WTC11 (cell line): ENCODE data around the gene ZNF584. TPM values are rescaled to one million over a fixed set of nuclear protein-coding genes. Genes with fewer than 3 reads are reported as not detected.
A peak's percentile ranks its signal among the peaks of the same experiment; 100 is the strongest.

Experiments
- ATAC-seq: fragments of 200-7000 bp; cut with Tn5 transposase; 2 replicates; pipeline ENCODE4 v1.10.0; 2021; ENCODE audit warnings: mild to moderate bottlenecking, moderate library complexity
- CTCF ChIA-PET: fragments of 300-600 bp; sonication (Branson Sonifier 250); formaldehyde crosslinking; loops from one replicate; lab custom pipeline; 2021; ENCODE audit warnings: antibody characterized with exemption; lab: Charles Lee
- POLR2A ChIA-PET: fragments of 350-600 bp; sonication (Branson Sonifier 250); formaldehyde crosslinking; loops from one replicate; lab custom pipeline; 2021; ENCODE audit warnings: antibody characterized with exemption; lab: Charles Lee
- DNase-seq: peaks from one replicate; pipeline ENCODE4 v3.0.0; 2021; ENCODE audit warnings: low spot score
- H3K27ac Mint-ChIP-seq: 2 replicates; pipeline ENCODE4 v1.8.0; 2021; ENCODE audit warnings: mixed read lengths
- H3K27me3 Mint-ChIP-seq: 2 replicates; pipeline ENCODE4 v1.8.0; 2021; ENCODE audit warnings: low read depth, mild to moderate bottlenecking, moderate library complexity, mixed read lengths
- H3K36me3 Mint-ChIP-seq: 2 replicates; pipeline ENCODE4 v1.8.0; 2021; ENCODE audit warnings: mixed read lengths
- H3K4me1 Mint-ChIP-seq: 2 replicates; pipeline ENCODE4 v1.8.0; 2022; ENCODE audit warnings: mixed read lengths
- H3K4me3 Mint-ChIP-seq: 2 replicates; pipeline ENCODE4 v1.8.0; 2021; ENCODE audit warnings: mild to moderate bottlenecking, moderate library complexity, mixed read lengths
- H3K9me3 Mint-ChIP-seq: 2 replicates; pipeline ENCODE4 v1.8.0; 2021; ENCODE audit warnings: mixed read lengths
- ARID4B ChIP-seq: sonication (generic); formaldehyde crosslinking; IDR thresholded peaks from 2 replicates; pipeline ENCODE4 v1.8.0; 2023; ENCODE audit warnings: missing genetic modification reagents, mild to moderate bottlenecking, borderline replicate concordance
- ATF1 ChIP-seq: sonication (generic); formaldehyde crosslinking; IDR thresholded peaks from 2 replicates; pipeline ENCODE4 v1.8.1; 2023; ENCODE audit warnings: mild to moderate bottlenecking, moderate library complexity, missing genetic modification reagents
- ATF2 ChIP-seq: sonication (generic); formaldehyde crosslinking; IDR thresholded peaks from 2 replicates; pipeline ENCODE4 v1.8.1; 2022; ENCODE audit warnings: low read depth, missing genetic modification reagents, borderline replicate concordance
- ATF6 ChIP-seq: sonication (generic); formaldehyde crosslinking; IDR thresholded peaks from 2 replicates; pipeline ENCODE4 v1.8.1; 2023; ENCODE audit warnings: mild to moderate bottlenecking, missing genetic modification reagents
- CBFB ChIP-seq: sonication (generic); formaldehyde crosslinking; IDR thresholded peaks from 2 replicates; pipeline ENCODE4 v1.8.1; 2022; ENCODE audit warnings: mild to moderate bottlenecking, low read depth, missing genetic modification reagents
- CREM ChIP-seq: sonication (generic); formaldehyde crosslinking; IDR thresholded peaks from 2 replicates; pipeline ENCODE4 v1.8.1; 2022; ENCODE audit warnings: mild to moderate bottlenecking, missing genetic modification reagents, moderate library complexity
- ETV6 ChIP-seq: sonication (generic); formaldehyde crosslinking; IDR thresholded peaks from 2 replicates; pipeline ENCODE4 v1.8.1; 2022; ENCODE audit warnings: mild to moderate bottlenecking, missing genetic modification reagents
- FOXK1 ChIP-seq: sonication (generic); formaldehyde crosslinking; IDR thresholded peaks from 2 replicates; pipeline ENCODE4 v1.8.0; 2022; ENCODE audit warnings: mild to moderate bottlenecking, moderate library complexity, missing genetic modification reagents
- HMGXB4 ChIP-seq: sonication (generic); formaldehyde crosslinking; IDR thresholded peaks from 2 replicates; pipeline ENCODE4 v1.8.1; 2023; ENCODE audit warnings: mild to moderate bottlenecking, moderate library complexity, missing genetic modification reagents
- JUN ChIP-seq: sonication (generic); formaldehyde crosslinking; IDR thresholded peaks from 2 replicates; pipeline ENCODE4 v1.8.0; 2023; ENCODE audit warnings: mild to moderate bottlenecking, missing genetic modification reagents
- KAT7 ChIP-seq: sonication (generic); formaldehyde crosslinking; IDR thresholded peaks from 2 replicates; pipeline ENCODE4 v1.8.1; 2023; ENCODE audit warnings: missing genetic modification reagents, mild to moderate bottlenecking, borderline replicate concordance
- MXD4 ChIP-seq: fragments of 250-450 bp; sonication (Bioruptor Pico); IDR thresholded peaks from 2 replicates; pipeline ENCODE4 v1.8.0; 2021; ENCODE audit warnings: mild to moderate bottlenecking, moderate library complexity, borderline replicate concordance
- RORB ChIP-seq: fragments of 250-450 bp; sonication (Bioruptor Pico); IDR thresholded peaks from 2 replicates; pipeline ENCODE4 v1.9.0; 2021; ENCODE audit warnings: mild to moderate bottlenecking
- SP1 ChIP-seq: sonication (generic); formaldehyde crosslinking; conservative IDR thresholded peaks from 2 replicates; pipeline ENCODE4 v1.8.1; 2022; ENCODE audit warnings: missing genetic modification reagents
- TEAD4 ChIP-seq: sonication (generic); formaldehyde crosslinking; IDR thresholded peaks from 2 replicates; pipeline ENCODE4 v1.8.0; 2022; ENCODE audit warnings: mild to moderate bottlenecking, missing genetic modification reagents
- ZBTB21 ChIP-seq: sonication (generic); formaldehyde crosslinking; IDR thresholded peaks from 2 replicates; pipeline ENCODE4 v1.8.1; 2023; ENCODE audit warnings: mild to moderate bottlenecking, missing genetic modification reagents, borderline replicate concordance
- ZNF396 ChIP-seq: fragments of 250-450 bp; sonication (Bioruptor Pico); IDR thresholded peaks from 2 replicates; pipeline ENCODE4 v1.8.0; 2021; ENCODE audit warnings: mild to moderate bottlenecking, moderate library complexity, borderline replicate concordance
- total RNA-seq: library from RNA; stranded (reverse); gene quantifications from 3 replicates; pipeline ENCODE4 v1.2.3, GENCODE V29; 2021
- TF ChIP-seq, protein P1 (sequence below): sonication (generic); formaldehyde crosslinking; IDR thresholded peaks from 2 replicates; pipeline ENCODE4 v1.8.1; 2023; ENCODE audit warnings: mild to moderate bottlenecking, missing genetic modification reagents, borderline replicate concordance
- TF ChIP-seq, protein P2 (sequence below): fragments of 250-450 bp; sonication (Bioruptor Pico); IDR thresholded peaks from 2 replicates; pipeline ENCODE4 v1.9.0; 2021; ENCODE audit warnings: moderate library complexity, mild to moderate bottlenecking, inconsistent platforms, borderline replicate concordance

The ZNF584 gene
- total RNA-seq, 1 experiment from 2014 or later: 6.8 TPM

DNA sequence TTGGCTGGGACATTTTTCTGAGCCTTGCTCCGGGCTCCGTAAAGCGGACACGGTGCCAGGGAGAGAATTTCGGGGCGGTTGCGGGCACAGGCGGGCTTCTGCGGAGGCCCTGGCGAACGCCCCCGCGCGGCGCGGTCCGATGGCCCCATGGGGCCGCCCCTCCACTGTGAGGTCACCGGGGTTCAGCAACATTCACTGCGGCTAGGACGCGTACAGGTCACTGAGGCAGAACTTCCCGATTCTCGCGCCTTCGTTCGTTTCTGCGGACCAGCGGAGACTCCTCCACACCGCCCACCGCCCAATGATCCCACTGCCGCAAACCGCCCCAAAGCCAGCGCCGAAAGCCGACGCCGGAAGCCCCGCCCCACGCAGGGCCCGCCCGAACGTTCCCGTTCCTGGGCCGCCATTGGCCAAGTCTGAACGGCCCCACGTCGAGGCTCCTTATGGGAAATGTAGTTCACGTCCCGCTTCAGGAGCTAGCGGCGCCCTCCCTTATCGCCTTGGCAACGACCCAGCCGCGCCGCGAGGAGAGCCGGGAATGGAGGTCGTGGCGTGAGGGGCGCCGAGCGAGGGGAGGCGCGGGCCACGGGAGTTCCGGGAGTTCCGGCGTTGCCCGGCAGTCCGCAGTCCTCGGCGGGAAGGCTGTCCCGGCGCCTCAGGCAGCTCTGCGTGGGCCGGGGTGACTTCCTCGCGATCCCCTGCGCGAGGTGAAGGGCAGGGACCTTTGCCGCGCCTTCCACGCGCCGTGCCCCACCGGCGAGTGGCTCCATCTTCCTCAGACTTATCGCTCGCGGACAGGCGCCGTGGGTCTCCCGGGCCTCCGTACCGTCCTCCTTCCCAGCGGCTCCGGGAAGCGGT lies at the start of gene ZNF584 (continued):
- TF ChIP-seq ATF6 (CRISPR knock-in tag): no peak
- peak; percentile 82 for TF ChIP-seq CREM
- TF ChIP-seq TEAD4: no peak
- peak; percentile 95 for TF ChIP-seq SP1 (CRISPR knock-in tag)
- TF ChIP-seq ZNF396 (CRISPR knock-in tag): no peak
- 0 out of 2 replicates have a peak, but pooled peaks have one; percentile 26 for TF ChIP-seq ZBTB21 (CRISPR knock-in tag)
- peak; percentile 70; the same call in 1 of the 2 replicates for TF ChIP-seq HMGXB4 (CRISPR knock-in tag)
- TF ChIP-seq ETV6 (CRISPR knock-in tag): peak; percentile 60
- peak; percentile 91 for TF ChIP-seq ARID4B (CRISPR knock-in tag)

GRCh38 chr19:58361900-58362271 lies 46.6 kb upstream of the ZNF584 start:
- POLR2A ChIA-PET: interaction anchor here (0.9 to 2.9 kb wide), 6 partner anchors 11 to 89 kb away, joined by 3 to 25 read pairs (median 6); partner anchors contain the start of genes ZNF324B and ZSCAN22
- ATAC-seq (peak; percentile 9), DNase-seq (no peak)
- CTCF ChIA-PET: interaction anchor here (1.0 to 3.0 kb wide), 10 partner anchors 9 to 158 kb away, joined by 3 to 22 read pairs (median 5); partner anchors contain the start of genes ZBTB45 and ZSCAN22
- H3K4me1 Mint-ChIP-seq: peaks cover 6% of the 10 kb centered on the region; the same call in 1 of the 2 replicates
- H3K36me3 Mint-ChIP-seq: no peaks in the 10 kb centered on the region
- H3K27me3 Mint-ChIP-seq: no peaks in the 10 kb centered on the region
- no peaks in the 10 kb centered on the region for H3K9me3 Mint-ChIP-seq
- peak overlapping the region; percentile 96 for H3K27ac Mint-ChIP-seq
- peak overlapping the region; percentile 94 for H3K4me3 Mint-ChIP-seq
- TF ChIP-seq JUN (CRISPR knock-in tag): no peak
- TF ChIP-seq FOXK1 (CRISPR knock-in tag): no peak
- no peak for TF ChIP-seq MXD4 (CRISPR knock-in tag)
- TF ChIP-seq TEAD4: no peak
- no peak for TF ChIP-seq RORB
- TF ChIP-seq ATF2 (CRISPR knock-in tag): no peak
- TF ChIP-seq CBFB (CRISPR knock-in tag): no peak
- TF ChIP-seq, protein P1, sequence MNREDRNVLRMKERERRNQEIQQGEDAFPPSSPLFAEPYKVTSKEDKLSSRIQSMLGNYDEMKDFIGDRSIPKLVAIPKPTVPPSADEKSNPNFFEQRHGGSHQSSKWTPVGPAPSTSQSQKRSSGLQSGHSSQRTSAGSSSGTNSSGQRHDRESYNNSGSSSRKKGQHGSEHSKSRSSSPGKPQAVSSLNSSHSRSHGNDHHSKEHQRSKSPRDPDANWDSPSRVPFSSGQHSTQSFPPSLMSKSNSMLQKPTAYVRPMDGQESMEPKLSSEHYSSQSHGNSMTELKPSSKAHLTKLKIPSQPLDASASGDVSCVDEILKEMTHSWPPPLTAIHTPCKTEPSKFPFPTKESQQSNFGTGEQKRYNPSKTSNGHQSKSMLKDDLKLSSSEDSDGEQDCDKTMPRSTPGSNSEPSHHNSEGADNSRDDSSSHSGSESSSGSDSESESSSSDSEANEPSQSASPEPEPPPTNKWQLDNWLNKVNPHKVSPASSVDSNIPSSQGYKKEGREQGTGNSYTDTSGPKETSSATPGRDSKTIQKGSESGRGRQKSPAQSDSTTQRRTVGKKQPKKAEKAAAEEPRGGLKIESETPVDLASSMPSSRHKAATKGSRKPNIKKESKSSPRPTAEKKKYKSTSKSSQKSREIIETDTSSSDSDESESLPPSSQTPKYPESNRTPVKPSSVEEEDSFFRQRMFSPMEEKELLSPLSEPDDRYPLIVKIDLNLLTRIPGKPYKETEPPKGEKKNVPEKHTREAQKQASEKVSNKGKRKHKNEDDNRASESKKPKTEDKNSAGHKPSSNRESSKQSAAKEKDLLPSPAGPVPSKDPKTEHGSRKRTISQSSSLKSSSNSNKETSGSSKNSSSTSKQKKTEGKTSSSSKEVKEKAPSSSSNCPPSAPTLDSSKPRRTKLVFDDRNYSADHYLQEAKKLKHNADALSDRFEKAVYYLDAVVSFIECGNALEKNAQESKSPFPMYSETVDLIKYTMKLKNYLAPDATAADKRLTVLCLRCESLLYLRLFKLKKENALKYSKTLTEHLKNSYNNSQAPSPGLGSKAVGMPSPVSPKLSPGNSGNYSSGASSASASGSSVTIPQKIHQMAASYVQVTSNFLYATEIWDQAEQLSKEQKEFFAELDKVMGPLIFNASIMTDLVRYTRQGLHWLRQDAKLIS (CRISPR knock-in tag): 0 out of 2 replicates have a peak, but pooled peaks have one; percentile 39
- no peak for TF ChIP-seq SP1 (CRISPR knock-in tag)
- TF ChIP-seq ATF1 (CRISPR knock-in tag): no peak
- TF ChIP-seq ETV6 (CRISPR knock-in tag): peak; percentile 15; the same call in 1 of the 2 replicates
- peak; percentile 11; the same call in 1 of the 2 replicates for TF ChIP-seq ZBTB21 (CRISPR knock-in tag)
- 0 out of 2 replicates have a peak, but pooled peaks have one; percentile 46 for TF ChIP-seq KAT7
- TF ChIP-seq, protein P2, sequence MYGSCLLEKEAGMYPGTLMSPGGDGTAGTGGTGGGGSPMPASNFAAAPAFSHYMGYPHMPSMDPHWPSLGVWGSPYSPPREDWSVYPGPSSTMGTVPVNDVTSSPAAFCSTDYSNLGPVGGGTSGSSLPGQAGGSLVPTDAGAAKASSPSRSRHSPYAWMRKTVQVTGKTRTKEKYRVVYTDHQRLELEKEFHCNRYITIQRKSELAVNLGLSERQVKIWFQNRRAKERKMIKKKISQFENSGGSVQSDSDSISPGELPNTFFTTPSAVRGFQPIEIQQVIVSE (CRISPR knock-in tag): no peak
